ENCODE data around the gene HTT. TPM values are rescaled to one million over a fixed set of nuclear protein-coding genes. Genes with fewer than 3 reads are reported as not detected.

The HTT gene
- total RNA-seq, 4 donors from 2014 or later: 37.5 to 119 (median 48.7) TPM

DNA sequence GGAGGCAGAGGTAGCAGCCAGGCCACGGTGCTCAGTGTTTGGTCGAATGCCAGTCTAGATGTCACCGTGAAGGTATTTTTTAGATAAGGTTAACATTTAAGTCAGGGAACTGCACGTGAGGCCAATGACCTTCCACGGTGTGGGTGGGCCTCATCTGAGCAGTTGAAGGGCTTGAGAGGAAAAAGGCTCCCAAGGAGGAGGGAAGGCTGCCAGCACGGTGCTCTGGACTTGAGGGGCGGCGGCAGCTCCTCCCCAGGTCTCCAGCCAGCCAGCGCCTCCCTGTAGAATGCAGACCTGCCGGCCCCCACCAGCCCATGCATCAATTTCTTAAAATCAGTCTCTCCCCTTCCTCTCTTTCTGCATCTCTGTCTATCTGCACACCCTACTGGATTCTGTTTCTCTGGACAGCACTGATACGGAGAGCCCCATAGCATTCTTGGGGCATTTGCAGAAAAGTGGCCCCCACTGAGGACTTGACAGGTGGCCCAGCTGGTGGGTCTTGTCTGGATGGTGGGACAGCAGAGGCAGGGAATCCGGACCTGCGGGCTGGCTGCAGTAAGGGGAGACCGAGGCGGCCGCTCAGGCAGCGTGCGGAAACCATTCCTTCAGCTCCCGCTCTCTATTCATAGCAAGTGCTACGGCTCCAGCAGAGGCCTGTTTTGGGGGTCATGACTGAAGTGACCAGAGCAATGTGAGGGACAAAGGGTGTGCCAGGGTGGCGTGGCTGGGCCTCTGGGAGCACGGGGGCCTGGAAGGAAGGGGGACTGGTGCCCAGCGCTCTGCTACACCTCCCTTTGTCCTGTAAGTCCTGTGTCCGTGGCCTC lies 210.5 kb downstream of the HTT start:
- H3K4me1 ChIP-seq: peaks cover 0 to 42% (median 20%) of the 10 kb centered on the region in 3 donors
- WGBS, 2 donors: 81 to 83% methylated on average over 11 to 14 of the region's 24 CpGs
- no peaks in the 10 kb centered on the region for H3K36me3 ChIP-seq
- no peak overlapping the region for H3K27ac ChIP-seq
- no peaks in the 10 kb centered on the region for H3K9me3 ChIP-seq
- DNase-seq: no peak
- H3K4me3 ChIP-seq: no peak overlapping the region
- peaks cover 0 to 47% (median 0%) of the 10 kb centered on the region in 4 donors for H3K27me3 ChIP-seq
- no peak for TF ChIP-seq POLR2A (IDR thresholded peaks at IDR 0.05)
- TF ChIP-seq, protein P1, sequence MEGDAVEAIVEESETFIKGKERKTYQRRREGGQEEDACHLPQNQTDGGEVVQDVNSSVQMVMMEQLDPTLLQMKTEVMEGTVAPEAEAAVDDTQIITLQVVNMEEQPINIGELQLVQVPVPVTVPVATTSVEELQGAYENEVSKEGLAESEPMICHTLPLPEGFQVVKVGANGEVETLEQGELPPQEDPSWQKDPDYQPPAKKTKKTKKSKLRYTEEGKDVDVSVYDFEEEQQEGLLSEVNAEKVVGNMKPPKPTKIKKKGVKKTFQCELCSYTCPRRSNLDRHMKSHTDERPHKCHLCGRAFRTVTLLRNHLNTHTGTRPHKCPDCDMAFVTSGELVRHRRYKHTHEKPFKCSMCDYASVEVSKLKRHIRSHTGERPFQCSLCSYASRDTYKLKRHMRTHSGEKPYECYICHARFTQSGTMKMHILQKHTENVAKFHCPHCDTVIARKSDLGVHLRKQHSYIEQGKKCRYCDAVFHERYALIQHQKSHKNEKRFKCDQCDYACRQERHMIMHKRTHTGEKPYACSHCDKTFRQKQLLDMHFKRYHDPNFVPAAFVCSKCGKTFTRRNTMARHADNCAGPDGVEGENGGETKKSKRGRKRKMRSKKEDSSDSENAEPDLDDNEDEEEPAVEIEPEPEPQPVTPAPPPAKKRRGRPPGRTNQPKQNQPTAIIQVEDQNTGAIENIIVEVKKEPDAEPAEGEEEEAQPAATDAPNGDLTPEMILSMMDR (IDR thresholded peaks at IDR 0.05): no peak
- intact Hi-C loops (cut with DNase I): no loop called here

DNA sequence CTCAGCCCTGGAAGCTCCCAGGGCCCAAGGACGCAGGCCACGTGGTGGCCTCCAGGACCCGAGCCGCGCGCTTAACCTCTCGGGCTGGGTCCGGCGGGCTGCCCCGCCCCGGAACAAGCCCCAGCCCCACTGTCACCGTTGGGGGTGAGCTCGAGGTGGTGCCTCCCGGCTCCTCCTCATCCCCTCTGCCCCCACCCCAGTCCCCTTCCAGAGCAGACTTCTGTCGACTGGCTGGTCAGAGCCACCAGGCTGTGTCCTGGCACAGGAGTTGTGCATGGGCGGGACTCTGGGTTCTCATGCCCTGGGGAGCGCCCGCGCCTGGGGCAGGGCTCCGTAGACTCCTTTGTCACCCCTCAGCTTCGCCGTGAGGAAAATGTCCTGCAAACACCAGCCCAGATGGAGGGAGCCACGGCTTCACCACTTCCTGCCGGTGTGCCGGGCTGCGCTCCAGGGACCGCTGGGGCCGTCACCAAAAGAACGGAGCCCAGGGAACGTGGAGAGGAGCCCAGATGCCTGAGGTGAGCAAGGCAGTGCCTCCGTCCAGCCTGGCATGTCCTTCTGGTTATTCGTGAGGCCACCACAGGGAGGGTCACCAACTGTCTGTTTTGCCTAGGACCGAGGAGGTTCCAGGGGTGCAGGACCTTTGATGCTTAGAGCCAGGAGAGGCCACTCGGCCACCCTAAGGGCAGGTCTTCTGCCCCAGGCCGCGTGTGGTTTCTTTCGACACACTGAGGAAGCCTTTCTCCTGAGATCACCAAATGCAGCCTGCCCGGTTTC lies 211.3 kb downstream of the HTT start:
- DNase-seq: no peak
- H3K36me3 ChIP-seq: no peaks in the 10 kb centered on the region
- intact Hi-C loops (cut with DNase I): no loop called here
- TF ChIP-seq, protein P1 (IDR thresholded peaks at IDR 0.05): no peak
- TF ChIP-seq POLR2A (IDR thresholded peaks at IDR 0.05): no peak
- H3K4me3 ChIP-seq: no peak overlapping the region
- 13 to 76% methylated on average over 5 to 15 of the region's 38 CpGs for WGBS, 2 donors
- peaks cover 0 to 47% (median 20%) of the 10 kb centered on the region in 3 donors for H3K4me1 ChIP-seq
- no peak overlapping the region for H3K27ac ChIP-seq
- H3K9me3 ChIP-seq: no peaks in the 10 kb centered on the region
- peaks cover 0 to 47% (median 0%) of the 10 kb centered on the region in 4 donors for H3K27me3 ChIP-seq

DNA sequence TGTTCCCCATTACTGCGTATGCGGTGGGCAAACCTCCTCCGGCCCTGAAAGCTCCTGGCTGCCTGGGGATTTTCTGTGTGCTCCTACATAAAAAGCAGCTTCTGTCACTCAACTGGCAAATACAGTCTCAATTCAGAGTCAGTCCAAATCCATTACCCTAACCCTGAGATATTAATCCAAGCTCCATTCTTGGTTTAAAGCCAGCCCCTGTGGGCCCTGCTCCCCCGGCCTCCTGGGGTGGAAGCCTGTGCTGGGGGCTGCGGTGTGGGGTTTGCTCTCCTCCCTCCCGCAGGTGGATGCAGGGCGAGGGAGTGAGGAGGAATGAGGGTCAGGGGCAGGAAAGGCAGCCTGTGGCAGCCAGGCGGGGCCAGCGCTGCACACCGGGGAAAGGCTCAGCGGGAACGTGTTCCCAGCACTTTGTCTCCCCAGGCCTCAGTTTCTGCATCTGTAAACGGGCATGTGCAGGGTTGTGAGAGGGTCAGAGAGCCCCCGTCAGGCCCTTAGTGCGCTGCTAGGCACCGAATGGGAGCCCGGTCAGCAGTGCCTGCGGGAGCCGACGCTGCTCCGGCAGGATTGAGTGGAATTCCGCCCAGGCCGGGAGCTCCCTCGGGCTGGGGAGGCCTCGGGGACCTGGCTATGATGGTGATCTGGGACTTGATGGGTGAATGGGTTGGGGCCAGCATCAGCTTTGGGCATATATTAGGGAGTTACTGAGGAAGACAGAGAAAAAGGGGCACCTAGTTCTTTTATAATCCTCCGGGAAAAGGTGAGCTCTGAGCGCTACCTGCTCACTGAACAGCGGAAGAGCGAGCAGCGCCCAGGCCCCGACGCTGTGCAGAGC lies 212.1 kb downstream of the HTT start:
- intact Hi-C loops (cut with DNase I): no loop called here
- no peaks in the 10 kb centered on the region for H3K9me3 ChIP-seq
- H3K4me1 ChIP-seq: peaks cover 4 to 55% (median 29%) of the 10 kb centered on the region in 3 donors
- TF ChIP-seq, protein P1 (IDR thresholded peaks at IDR 0.05): no peak
- no peak for TF ChIP-seq POLR2A (IDR thresholded peaks at IDR 0.05)
- H3K4me3 ChIP-seq: no peak overlapping the region
- peaks cover 0 to 47% (median 0%) of the 10 kb centered on the region in 4 donors for H3K27me3 ChIP-seq
- DNase-seq: no peak
- no peak overlapping the region for H3K27ac ChIP-seq
- no peaks in the 10 kb centered on the region for H3K36me3 ChIP-seq
- WGBS, 2 donors: 55 to 58% methylated on average over 9 to 12 of the region's 32 CpGs

DNA sequence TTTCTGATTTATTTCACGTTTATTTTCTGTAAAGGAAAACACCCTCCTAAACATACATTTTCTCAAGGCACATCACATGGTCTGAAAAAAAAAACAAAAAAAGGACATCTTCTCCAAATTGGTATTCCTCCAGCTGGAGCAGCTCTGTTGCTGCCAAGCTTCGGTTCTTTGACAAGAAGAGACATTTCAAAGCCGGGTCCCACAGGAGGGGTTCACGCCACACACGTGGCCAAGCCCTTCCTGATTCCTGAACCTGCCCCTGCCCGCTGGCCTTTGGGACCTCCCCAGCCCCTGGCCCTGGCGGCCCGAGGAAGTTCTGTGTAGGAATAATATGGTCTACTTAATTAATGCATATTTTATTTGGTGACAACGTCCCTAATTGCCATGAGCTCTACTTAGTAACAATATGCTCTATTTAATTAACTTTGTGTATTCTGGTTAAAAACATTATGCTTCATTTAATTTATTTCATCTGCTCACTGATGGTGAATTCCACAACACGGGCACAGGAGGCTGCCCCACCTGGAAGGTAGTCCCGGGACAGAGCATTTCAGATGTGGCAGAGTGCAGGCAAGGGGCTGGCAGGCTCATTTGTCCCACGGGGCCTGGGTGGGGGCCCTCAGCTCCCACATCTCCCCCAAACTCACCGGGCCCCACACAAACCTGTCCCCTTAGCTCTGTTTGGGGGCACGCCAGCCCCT lies 212.9 kb downstream of the HTT start:
- Histone ChIP-seq H3K4me1 (peaks cover 4 to 63% (median 31%) of the 10 kb centered on the region in 3 donors), H3K4me3 (no peak overlapping the region), H3K36me3 (no peaks in the 10 kb centered on the region), H3K27me3 (peaks cover 0 to 47% (median 0%) of the 10 kb centered on the region in 4 donors), H3K27ac (no peak overlapping the region), H3K9me3 (no peaks in the 10 kb centered on the region)
- WGBS, 2 donors: 21 to 30% methylated on average over 14 of the region's 14 CpGs
- no peak for TF ChIP-seq POLR2A (IDR thresholded peaks at IDR 0.05)
- TF ChIP-seq, protein P1 (IDR thresholded peaks at IDR 0.05): no peak
- DNase-seq: no peak
- intact Hi-C loops (cut with DNase I): no loop called here

Measured in esophagus squamous epithelium (tissue), 5 donors.